PFSK-1 (cell line): ENCODE data around the gene HLA-DQB1.

Experiments
- FOXP2 ChIP-seq: optimal IDR thresholded peaks from 2 replicates; pipeline ENCODE3; 2011; ENCODE audit warnings: borderline replicate concordance, control low read depth, inconsistent platforms; ENCODE audit not compliant: insufficient read depth; ENCODE audit errors: extremely low read length, extremely low read depth
- POLR2AphosphoS5 ChIP-seq: IDR thresholded peaks from 2 replicates; pipeline ENCODE4 v1.6.1; 2012; ENCODE audit warnings: low read depth, mild to moderate bottlenecking, control low read depth, low read length, moderate library complexity
- REST ChIP-seq, 2 experiments: IDR thresholded peaks; 2 replicates each; pipeline versions ENCODE4 v1.6.1 to v1.8.0; 2011 to 2012; ENCODE audit warnings: low read depth in 2 of 2, low read length in 2 of 2, control low read depth in 1 of 2, inconsistent platforms in 1 of 2, mild to moderate bottlenecking in 1 of 2, moderate library complexity in 1 of 2; ENCODE audit not compliant: insufficient read depth in 1 of 2
- SIN3A ChIP-seq: IDR thresholded peaks from 2 replicates; pipeline ENCODE4 v1.6.1; 2012; ENCODE audit warnings: mild to moderate bottlenecking, low read length, moderate library complexity, borderline replicate concordance; ENCODE audit not compliant: insufficient read depth
- TAF1 ChIP-seq: IDR thresholded peaks from 2 replicates; pipeline ENCODE4 v1.6.1; 2012; ENCODE audit warnings: low read length, control low read depth, borderline replicate concordance; ENCODE audit not compliant: insufficient read depth

- no peak for TF ChIP-seq POLR2AphosphoS5
- TF ChIP-seq SIN3A, result no peak
- no peak for TF ChIP-seq REST (IDR thresholded peaks at IDR 0.05; ENCODE audit: insufficient read depth in 1 of 2, low read depth in 2 of 2, low read length in 2 of 2)
- no peak for TF ChIP-seq TAF1
- TF ChIP-seq FOXP2, result no peak
These were observed 41.9 kb downstream of the HLA-DQB1 start for GRCh38 chr6:32624565-32624964.
